ENCODE data around the gene TCF3. TPM values are rescaled to one million over a fixed set of nuclear protein-coding genes. Genes with fewer than 3 reads are reported as not detected.
"Not testable (repeated sequence)": the region's sequence is repeated elsewhere in the genome, so short reads cannot be mapped to it uniquely, and the experiment has no call there.

The TCF3 gene
- total RNA-seq, result 10 to 100 TPM; 46.9 to 47.4 TPM
- total RNA-seq, result 50.1 to 65.1 reads per million in 2 donors

DNA sequence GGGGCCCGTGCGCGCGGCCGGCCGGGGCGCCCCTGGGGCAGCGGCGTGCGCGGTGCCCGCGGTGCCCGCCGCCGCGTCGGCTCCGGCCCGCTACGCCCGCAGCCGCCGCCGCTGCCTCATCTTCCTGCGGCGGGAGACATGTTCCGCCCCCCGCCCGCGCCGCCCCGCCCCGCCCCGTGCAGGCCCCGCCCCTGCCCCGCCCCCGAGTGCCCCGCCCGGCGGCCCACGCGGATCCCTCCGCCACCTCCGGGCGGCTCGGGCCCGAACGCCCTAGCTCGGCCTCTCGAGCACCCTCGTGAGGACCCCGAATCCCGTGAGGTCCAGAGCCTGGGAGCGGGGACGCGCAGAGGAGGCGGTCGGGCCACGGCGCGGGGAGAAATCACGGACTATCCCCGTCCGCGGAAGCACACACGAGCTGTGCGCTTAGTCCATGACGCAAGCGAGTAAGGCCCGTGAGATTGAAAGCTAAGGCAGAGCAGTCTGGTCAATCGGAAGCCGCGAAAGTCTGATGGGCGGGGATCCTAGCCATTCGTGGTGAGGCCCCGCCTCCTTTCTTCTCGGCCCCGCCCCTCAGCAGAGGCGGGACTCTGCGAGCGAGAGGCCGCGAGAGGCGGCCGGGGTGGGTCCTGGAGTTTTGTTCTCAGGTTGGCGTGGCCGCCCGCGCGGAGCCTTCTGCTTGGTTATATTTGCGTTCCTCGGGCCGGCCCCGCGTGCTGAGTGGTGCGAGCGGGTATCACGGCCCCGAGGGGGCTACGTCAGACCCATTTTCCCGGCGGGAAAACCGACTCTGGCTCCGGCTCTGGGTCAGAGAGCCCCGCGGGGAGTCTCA is at the start of gene TCF3:
Gene TCF3 (minus strand): TSS at position 145 of the 829 bp plus-strand sequence. CDS start 2,367 bp downstream, outside the sequence.
- H3K4me3 Mint-ChIP-seq, result peak within 1 kb of the TSS; percentile 95
- ATAC-seq (peak; percentile 93), DNase-seq (peak; percentile 96 to 98 (median 98))
- peak within 1 kb of the TSS; percentile 86 for H3K27ac Mint-ChIP-seq
- no peaks in the 10 kb centered on the region for H3K9me3 ChIP-seq (ENCODE audit: control insufficient read depth, low read length, poor library complexity, severe bottlenecking)
- H3K36me3 Mint-ChIP-seq (ENCODE audit: low read depth), result no peaks in the 10 kb centered on the region
- peaks cover 12% of the 10 kb centered on the region for H3K4me1 Mint-ChIP-seq
- H3K27me3 Mint-ChIP-seq, result peaks cover 6% of the 10 kb centered on the region

DNA sequence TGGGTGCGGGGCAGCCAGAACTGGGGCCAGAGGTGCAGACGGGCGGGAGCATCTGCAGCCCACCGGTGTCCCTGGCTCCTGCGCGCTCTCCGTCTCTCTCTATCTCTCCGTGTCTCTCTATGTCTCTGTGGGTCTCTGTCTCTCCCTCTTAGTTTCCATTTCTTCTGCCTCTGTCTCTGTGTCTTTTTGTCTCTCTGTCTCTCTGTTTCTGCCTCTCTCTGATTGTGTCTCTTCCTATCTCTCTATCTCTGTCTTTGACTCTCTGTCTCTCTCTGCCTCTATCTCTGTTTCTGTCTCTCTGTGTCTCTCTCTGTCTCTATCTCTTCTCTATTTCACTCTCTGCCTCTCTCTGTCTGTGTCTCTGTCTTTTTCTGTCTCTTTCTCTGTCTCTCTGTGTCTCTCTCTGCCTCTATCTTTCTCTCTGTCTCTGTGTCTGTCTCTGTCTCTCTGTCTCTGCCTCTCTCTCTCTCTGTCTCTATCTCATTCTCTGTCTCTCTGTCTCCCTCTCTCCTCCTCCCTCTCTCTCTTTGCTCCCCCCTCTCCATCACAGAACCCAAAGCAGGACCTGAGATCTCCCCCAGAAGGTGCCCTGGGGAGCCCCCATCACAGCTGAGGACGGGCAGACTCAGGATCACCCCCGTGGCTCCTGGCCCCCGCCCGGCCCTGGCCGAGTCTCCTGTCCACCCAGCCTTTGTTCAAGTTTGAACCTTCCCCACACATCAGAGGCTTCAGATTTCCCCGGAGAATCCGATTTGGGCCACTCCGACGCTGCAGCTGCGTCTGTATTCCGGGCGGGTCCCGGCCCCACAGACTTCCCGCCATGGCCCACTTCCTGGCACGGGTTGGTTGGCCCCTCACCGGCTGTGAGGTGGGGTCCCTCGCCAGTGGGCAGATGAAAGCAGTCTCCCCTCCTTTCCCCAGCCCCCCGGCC is 48.6 kb upstream of the TCF3 start:
- no peaks in the 10 kb centered on the region for H3K9me3 ChIP-seq (ENCODE audit: control insufficient read depth, low read length, poor library complexity, severe bottlenecking)
- H3K4me3 Mint-ChIP-seq, result peak overlapping the region; percentile 41
- peaks cover 10% of the 10 kb centered on the region for H3K36me3 Mint-ChIP-seq (ENCODE audit: low read depth)
- ATAC-seq (no peak), DNase-seq (no peak)
- no peak overlapping the region for H3K27ac Mint-ChIP-seq
- H3K4me1 Mint-ChIP-seq, result peaks cover 8% of the 10 kb centered on the region
- peaks cover 17% of the 10 kb centered on the region for H3K27me3 Mint-ChIP-seq

DNA sequence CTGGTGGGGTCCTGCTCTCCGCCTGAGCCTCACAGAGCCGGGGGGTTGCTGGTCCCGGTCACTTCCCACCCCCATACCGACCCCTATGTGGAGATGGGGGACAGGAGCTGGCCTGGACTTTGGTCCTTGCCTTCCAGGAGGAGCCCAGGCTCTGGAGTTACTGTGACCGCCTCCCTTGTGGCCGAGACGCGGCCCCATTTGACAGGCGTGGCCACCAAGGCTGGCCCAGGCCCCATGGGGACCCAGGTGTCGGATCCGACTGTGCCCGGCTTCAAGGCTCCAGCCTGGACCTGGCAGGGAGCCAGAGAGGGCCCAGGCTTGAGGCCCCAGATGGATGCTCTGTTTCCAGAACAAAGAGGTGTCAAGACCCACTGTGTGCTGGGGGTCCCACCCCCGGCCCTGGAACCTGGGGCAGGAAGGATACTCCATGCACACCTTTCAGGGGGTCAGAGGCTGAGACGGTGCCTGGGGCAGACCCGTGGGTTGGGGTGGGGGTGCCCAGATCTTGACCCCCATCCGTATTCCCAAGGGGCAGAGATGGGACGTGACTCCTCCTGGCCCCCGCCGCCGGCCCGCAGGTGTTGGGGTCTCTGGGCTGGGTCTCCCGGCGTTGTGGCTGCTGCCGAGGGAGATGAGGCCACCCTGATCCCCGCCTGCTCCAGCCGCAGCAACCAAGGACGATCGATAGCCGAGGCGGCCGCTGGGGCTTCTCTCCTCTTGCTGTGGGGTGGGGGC is 47.8 kb upstream of the TCF3 start:
- ATAC-seq (no peak), DNase-seq (no peak)
- peaks cover 8% of the 10 kb centered on the region for H3K36me3 Mint-ChIP-seq (ENCODE audit: low read depth)
- H3K9me3 ChIP-seq (ENCODE audit: control insufficient read depth, low read length, poor library complexity, severe bottlenecking), result no peaks in the 10 kb centered on the region
- no peak overlapping the region for H3K27ac Mint-ChIP-seq
- H3K4me3 Mint-ChIP-seq, result no peak overlapping the region
- H3K4me1 Mint-ChIP-seq, result peaks cover 8% of the 10 kb centered on the region
- peaks cover 17% of the 10 kb centered on the region for H3K27me3 Mint-ChIP-seq

DNA sequence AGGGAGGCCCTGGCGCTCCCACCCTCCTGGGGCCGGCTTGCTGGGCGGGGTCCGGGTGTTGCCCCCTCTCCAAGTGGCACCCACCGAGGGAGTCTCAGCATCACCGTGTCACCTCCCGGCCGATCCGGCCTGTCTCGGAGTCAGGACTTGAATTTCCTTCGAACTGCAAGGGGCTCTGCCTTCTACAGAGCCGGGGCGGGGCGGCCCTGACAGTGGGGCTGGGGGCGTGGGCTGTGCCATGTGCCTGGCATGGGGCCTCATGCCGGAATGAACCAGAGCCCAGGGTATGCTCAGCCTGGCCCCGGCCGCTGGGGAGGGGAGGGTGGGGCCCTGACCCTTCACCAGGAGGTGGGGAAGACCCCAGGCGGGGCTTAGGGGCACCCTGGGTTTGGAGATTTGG is 47.0 kb upstream of the TCF3 start:
- peaks cover 8% of the 10 kb centered on the region for H3K4me1 Mint-ChIP-seq
- peaks cover 7% of the 10 kb centered on the region for H3K36me3 Mint-ChIP-seq (ENCODE audit: low read depth)
- no peak overlapping the region for H3K4me3 Mint-ChIP-seq
- DNase-seq, result no peak
- ATAC-seq, result no peak
- H3K9me3 ChIP-seq (ENCODE audit: control insufficient read depth, low read length, poor library complexity, severe bottlenecking), result no peaks in the 10 kb centered on the region
- H3K27ac Mint-ChIP-seq, result no peak overlapping the region
- H3K27me3 Mint-ChIP-seq, result peaks cover 17% of the 10 kb centered on the region

DNA sequence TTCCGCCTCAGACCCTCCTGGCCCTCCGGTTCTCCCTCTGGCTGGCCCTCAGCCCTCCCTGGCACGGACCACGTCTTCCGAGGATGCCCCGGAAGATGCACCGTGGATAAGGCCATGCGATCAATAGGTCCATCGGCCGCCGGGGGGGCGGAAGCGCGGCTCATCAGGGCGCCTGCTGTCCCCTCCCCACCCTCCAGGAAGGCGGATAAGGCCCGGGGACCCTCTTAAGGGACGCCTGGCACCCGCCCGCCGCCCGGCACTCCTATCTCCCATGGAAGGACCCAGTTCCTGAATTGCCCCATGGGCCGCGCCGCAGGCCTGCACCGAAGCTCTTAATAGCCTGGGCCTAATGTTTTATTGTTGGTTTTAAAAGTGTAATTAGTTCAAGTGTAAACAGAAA is 46.2 kb upstream of the TCF3 start:
- H3K4me1 Mint-ChIP-seq, result peaks cover 8% of the 10 kb centered on the region
- DNase-seq (no peak), ATAC-seq (no peak)
- H3K36me3 Mint-ChIP-seq (ENCODE audit: low read depth), result peaks cover 5% of the 10 kb centered on the region
- H3K4me3 Mint-ChIP-seq, result no peak overlapping the region
- peaks cover 19% of the 10 kb centered on the region for H3K27me3 Mint-ChIP-seq
- no peaks in the 10 kb centered on the region for H3K9me3 ChIP-seq (ENCODE audit: control insufficient read depth, low read length, poor library complexity, severe bottlenecking)
- no peak overlapping the region for H3K27ac Mint-ChIP-seq

DNA sequence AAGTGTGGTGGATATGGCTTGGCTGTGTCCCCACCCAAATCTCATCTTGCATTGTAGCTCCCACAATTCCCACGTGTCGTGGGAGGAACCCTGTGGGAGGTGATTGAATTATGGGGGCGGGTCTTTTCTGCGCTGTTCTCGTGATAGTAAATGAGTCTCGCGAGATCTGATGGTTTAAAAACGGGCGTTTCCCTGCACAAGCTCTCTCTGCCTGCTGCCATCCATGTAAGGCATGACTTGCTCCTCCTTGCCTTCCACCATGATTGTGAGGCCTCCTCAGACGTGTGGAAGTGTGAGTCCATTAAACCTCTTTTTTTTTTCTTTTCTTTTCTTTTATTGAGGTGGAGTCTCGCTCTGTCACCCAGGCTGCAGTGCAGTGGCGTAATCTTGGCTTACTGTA is 43.1 kb upstream of the TCF3 start:
- not testable (repeated sequence) for H3K9me3 ChIP-seq (ENCODE audit: control insufficient read depth, low read length, poor library complexity, severe bottlenecking); DNase-seq; H3K4me1 Mint-ChIP-seq; ATAC-seq; H3K4me3 Mint-ChIP-seq; H3K27ac Mint-ChIP-seq; H3K36me3 Mint-ChIP-seq (ENCODE audit: low read depth)
- peaks cover 15% of the 10 kb centered on the region for H3K27me3 Mint-ChIP-seq

DNA sequence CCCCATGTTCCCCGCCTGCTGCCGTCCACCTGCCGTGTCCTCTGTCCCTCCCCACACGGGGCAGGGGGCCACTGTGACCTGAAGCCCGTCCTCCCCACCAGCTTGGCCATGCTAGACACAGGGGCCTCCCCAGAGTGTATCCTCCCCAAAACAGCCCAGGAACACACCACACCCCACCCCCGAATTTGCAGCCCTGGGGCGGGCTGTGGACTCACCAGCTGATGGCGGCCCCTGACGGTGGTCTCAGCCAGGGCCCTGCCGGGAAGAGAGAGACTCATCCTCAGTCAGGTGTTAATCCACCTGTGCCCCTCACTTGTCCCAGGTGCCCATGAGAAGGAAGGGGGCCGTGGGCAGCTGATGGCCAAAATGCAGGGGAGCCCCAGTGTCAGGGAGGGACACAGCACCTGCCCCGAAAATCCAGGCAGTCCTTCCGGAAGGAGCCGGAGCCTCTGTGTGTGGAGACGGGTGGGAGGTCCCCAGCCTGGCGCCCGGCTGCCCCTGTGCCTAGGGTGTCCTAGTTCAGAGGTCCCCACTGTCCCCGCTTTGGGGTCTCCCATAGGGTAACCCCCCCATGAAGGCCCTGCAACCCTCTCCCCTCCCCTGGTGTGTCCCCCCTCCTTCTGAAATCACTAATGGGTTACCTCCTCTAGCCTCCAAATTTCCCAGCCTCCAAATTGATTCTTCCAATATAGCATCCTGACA is 39.3 kb upstream of the TCF3 start:
- H3K27ac Mint-ChIP-seq, result no peak overlapping the region
- ATAC-seq, result no peak
- H3K36me3 Mint-ChIP-seq (ENCODE audit: low read depth), result peaks cover 4% of the 10 kb centered on the region
- peaks cover 5% of the 10 kb centered on the region for H3K4me1 Mint-ChIP-seq
- DNase-seq, result no peak
- no peaks in the 10 kb centered on the region for H3K9me3 ChIP-seq (ENCODE audit: control insufficient read depth, low read length, poor library complexity, severe bottlenecking)
- H3K27me3 Mint-ChIP-seq, result peaks cover 40% of the 10 kb centered on the region
- H3K4me3 Mint-ChIP-seq, result no peak overlapping the region

DNA sequence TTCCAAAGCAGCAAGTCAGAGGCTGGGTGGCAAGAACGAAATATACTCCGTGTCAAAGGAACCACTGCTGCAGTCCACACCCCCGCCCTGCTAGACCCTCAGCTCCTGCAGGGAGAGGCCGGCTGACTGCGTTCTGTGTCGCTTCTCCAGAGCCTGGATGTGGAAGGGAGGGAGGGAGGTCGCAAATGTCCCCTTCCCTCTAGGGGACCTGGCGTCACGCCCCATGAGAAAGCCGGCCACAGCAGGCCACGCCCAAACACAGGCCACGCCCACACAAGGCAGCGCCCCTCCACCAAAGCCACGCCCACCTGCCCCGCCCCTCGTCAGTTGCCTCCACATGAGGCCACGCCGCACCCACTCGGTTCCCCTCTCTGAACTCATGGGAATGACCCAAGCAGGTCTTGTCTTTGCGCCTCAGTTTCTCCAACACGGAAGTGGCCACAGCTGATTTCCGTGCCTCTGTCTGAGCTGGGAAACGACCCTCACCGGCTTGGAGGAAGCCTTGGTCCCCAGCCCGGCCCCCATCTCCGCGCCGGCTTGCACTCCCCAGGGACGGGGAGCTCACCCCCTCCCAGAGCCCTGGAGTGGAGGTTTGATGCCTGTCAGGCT is 38.4 kb upstream of the TCF3 start:
- H3K36me3 Mint-ChIP-seq (ENCODE audit: low read depth), result peaks cover 4% of the 10 kb centered on the region
- no peaks in the 10 kb centered on the region for H3K9me3 ChIP-seq (ENCODE audit: control insufficient read depth, low read length, poor library complexity, severe bottlenecking)
- ATAC-seq (peak; percentile 60), DNase-seq (peak in 2 of 3 donors; percentile 23 to 42)
- no peak overlapping the region for H3K4me3 Mint-ChIP-seq
- peaks cover 5% of the 10 kb centered on the region for H3K4me1 Mint-ChIP-seq
- no peak overlapping the region for H3K27ac Mint-ChIP-seq
- peaks cover 45% of the 10 kb centered on the region for H3K27me3 Mint-ChIP-seq

DNA sequence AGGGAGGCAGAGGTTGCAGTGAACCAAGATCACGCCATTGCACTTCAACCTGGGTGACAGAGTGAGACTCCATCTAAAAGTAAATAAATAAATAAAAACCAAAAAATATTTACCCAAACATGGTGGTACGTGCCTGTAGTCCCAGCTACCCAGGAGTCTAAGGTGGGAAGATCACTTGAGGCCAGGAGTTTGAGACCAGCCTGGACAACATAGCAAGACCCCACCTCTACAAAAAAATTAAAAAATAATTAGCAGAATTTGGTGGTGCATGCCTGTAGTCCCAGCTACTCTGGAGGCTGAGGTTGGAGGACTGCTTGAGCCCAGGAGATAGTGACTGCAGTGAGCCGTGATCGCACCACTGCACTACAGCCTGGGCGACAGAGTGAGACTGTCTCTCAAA is 33.4 kb upstream of the TCF3 start:
- ATAC-seq; H3K4me1 Mint-ChIP-seq; H3K36me3 Mint-ChIP-seq (ENCODE audit: low read depth); DNase-seq; H3K9me3 ChIP-seq (ENCODE audit: control insufficient read depth, low read length, poor library complexity, severe bottlenecking); H3K27ac Mint-ChIP-seq; H3K4me3 Mint-ChIP-seq: not testable (repeated sequence)
- H3K27me3 Mint-ChIP-seq, result peaks cover 42% of the 10 kb centered on the region

DNA sequence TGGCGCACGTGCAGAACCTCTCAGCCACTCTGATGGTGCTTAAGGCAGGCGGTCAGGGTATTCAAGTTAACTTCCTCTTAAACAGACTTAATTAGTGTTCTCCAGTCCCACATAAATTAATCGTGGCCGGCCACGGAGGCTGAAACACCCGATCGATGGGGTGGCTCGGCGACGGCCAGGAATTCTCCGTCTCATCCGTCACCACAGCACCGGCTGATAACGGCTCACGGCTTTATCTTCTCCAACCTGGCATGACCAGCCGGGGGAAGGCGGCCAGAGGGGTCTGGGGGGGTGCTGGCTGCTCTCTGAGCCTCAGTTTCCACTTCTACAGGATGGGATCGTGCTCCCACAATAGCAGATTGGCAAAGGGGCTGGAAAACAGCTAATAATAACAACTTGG is 32.6 kb upstream of the TCF3 start:
- Mint-ChIP-seq H3K4me1 (peaks cover 7% of the 10 kb centered on the region), H3K27me3 (peaks cover 37% of the 10 kb centered on the region), H3K4me3 (no peak overlapping the region), H3K36me3 (ENCODE audit: low read depth) (peaks cover 4% of the 10 kb centered on the region), H3K27ac (no peak overlapping the region)
- DNase-seq, result no peak
- no peaks in the 10 kb centered on the region for H3K9me3 ChIP-seq (ENCODE audit: control insufficient read depth, low read length, poor library complexity, severe bottlenecking)
- ATAC-seq, result no peak

DNA sequence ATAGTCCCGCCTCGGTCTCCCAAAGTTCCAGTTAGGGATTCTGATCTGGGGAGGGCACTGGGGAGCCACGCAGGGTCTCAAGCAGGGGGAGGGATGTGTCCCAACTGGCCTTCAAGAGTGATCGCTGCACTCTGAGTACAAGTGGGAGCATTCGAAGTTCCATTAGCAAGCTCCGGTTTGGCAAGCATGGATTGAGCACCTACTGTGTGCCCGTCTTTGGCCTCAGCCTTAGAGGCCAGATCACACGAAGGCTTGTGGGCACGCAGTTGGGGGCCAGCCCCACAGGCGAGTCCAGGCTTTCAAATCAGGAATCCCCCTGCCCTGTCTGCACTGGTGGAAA is 32.1 kb upstream of the TCF3 start:
- no peak overlapping the region for H3K4me3 Mint-ChIP-seq
- peaks cover 7% of the 10 kb centered on the region for H3K4me1 Mint-ChIP-seq
- peaks cover 37% of the 10 kb centered on the region for H3K27me3 Mint-ChIP-seq
- no peak overlapping the region for H3K27ac Mint-ChIP-seq
- no peak for ATAC-seq
- no peaks in the 10 kb centered on the region for H3K9me3 ChIP-seq (ENCODE audit: control insufficient read depth, low read length, poor library complexity, severe bottlenecking)
- DNase-seq, result no peak
- H3K36me3 Mint-ChIP-seq (ENCODE audit: low read depth), result peaks cover 4% of the 10 kb centered on the region

DNA sequence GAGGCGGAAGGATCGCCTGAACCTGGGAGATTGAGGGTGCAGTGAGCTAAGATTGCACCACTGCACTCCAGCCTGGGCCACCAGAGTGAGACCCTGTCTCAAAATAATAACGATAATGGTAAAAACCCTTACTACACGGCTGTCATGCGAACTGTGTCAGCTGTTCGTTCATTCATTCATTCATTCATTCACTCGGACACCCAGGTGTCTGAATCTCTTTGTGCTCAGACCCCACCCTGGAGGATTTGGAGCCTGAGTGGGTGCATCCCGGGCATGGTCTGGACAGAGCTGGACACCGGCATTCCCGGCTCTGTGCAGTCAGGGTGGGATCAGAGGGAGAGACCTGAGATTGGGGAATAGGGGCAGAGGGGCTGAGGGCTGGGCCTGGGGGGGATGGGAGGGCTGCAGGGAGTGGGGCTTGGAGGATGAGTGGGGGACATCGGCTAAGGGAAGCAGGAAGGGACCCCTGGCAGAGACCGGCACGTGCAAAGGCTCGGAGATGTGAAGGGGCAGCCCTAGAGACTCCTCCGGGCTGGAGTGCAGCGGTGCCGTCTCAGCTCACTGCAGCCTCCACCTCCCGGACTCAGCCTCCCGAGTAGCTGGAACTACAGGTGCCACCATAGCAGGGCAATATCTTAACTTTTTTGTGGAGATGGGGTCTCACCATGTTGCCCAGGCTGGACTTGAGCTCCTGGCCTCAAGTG is 31.6 kb upstream of the TCF3 start:
- Mint-ChIP-seq H3K36me3 (ENCODE audit: low read depth) (peaks cover 5% of the 10 kb centered on the region), H3K4me1 (peaks cover 7% of the 10 kb centered on the region), H3K4me3 (no peak overlapping the region), H3K27ac (no peak overlapping the region), H3K27me3 (peaks cover 36% of the 10 kb centered on the region)
- DNase-seq (no peak), ATAC-seq (no peak)
- H3K9me3 ChIP-seq (ENCODE audit: control insufficient read depth, low read length, poor library complexity, severe bottlenecking), result no peaks in the 10 kb centered on the region
